Measurements from ENCODE around the gene FTO. TPM values are rescaled to one million over a fixed set of nuclear protein-coding genes. Genes with fewer than 3 reads are reported as not detected.
"Not testable (repeated sequence)": the region's sequence is repeated elsewhere in the genome, so short reads cannot be mapped to it uniquely, and the experiment has no call there.

Gene FTO
- polyA plus RNA-seq, 1 donor from 2014 or later, result 80.1 TPM

DNA sequence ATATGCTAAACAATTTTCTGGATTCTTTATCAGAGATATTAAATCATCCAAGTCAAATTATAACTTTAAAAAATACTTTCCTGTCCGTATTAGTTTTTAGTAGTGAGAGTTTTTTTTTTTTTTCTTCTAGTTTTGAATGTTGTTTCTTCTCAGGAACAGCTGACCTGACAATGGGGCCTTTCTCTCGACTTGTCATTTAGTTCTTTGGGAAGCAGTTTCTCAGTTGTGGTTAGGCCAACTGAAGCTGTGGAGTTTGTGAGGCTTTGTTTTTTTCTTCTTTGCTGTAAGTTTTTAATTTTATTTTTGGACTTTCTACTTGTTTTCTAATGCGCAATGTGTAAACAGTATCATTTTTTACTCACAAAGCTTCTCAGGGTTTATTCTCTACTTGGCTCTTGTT is 140.8 kb downstream of the FTO start:
- H3K9ac ChIP-seq (ENCODE audit: low read length), result no peak overlapping the region
- no peak overlapping the region for H3K4me3 ChIP-seq (ENCODE audit: low read length)
- H3F3A ChIP-seq (ENCODE audit: insufficient read depth, low read length, poor library complexity, severe bottlenecking), result no peaks in the 10 kb centered on the region
- no peak for TF ChIP-seq REST (IDR thresholded peaks at IDR 0.05; ENCODE audit: borderline replicate concordance)
- TF ChIP-seq EZH2 (IDR thresholded peaks at IDR 0.05; ENCODE audit: borderline replicate concordance, insufficient read depth, low read length, poor library complexity, severe bottlenecking), result no peak
- no peak for TF ChIP-seq EP300 (conservative IDR thresholded peaks at IDR 0.05; ENCODE audit: poor library complexity, severe bottlenecking)
- TF ChIP-seq SMC3 (conservative IDR thresholded peaks at IDR 0.05; ENCODE audit: poor library complexity), result no peak
- no peak for TF ChIP-seq TAF1 (IDR thresholded peaks at IDR 0.05; ENCODE audit: low read depth)
- no peak for TF ChIP-seq RAD21 (conservative IDR thresholded peaks at IDR 0.05)
- no peak for TF ChIP-seq POLR2AphosphoS5 (IDR thresholded peaks at IDR 0.05)
- no peak for TF ChIP-seq MXI1 (conservative IDR thresholded peaks at IDR 0.05; ENCODE audit: poor library complexity, severe bottlenecking)
- TF ChIP-seq, protein P1, sequence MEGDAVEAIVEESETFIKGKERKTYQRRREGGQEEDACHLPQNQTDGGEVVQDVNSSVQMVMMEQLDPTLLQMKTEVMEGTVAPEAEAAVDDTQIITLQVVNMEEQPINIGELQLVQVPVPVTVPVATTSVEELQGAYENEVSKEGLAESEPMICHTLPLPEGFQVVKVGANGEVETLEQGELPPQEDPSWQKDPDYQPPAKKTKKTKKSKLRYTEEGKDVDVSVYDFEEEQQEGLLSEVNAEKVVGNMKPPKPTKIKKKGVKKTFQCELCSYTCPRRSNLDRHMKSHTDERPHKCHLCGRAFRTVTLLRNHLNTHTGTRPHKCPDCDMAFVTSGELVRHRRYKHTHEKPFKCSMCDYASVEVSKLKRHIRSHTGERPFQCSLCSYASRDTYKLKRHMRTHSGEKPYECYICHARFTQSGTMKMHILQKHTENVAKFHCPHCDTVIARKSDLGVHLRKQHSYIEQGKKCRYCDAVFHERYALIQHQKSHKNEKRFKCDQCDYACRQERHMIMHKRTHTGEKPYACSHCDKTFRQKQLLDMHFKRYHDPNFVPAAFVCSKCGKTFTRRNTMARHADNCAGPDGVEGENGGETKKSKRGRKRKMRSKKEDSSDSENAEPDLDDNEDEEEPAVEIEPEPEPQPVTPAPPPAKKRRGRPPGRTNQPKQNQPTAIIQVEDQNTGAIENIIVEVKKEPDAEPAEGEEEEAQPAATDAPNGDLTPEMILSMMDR (IDR thresholded peaks at IDR 0.05; ENCODE audit: poor library complexity, severe bottlenecking), result no peak
- no peak overlapping the region for H3K27ac ChIP-seq (ENCODE audit: low read length)
- no peak overlapping the region for H2AFZ ChIP-seq (ENCODE audit: low read depth, low read length)
- no peaks in the 10 kb centered on the region for H3K9me3 ChIP-seq (ENCODE audit: low read length)
- H4K20me1 ChIP-seq (ENCODE audit: insufficient read depth), result no peaks in the 10 kb centered on the region
- H3K79me2 ChIP-seq (replicated peaks; ENCODE audit: insufficient read depth, low read length), result no peaks in the 10 kb centered on the region
- no peaks in the 10 kb centered on the region for H3K36me3 ChIP-seq (ENCODE audit: insufficient read depth, low read length)
- H3K9me2 ChIP-seq (ENCODE audit: insufficient read depth, low read length), result no peaks in the 10 kb centered on the region
- no peak overlapping the region for H3K4me2 ChIP-seq (ENCODE audit: low read length)
- H3K27me3 ChIP-seq (ENCODE audit: insufficient read depth, low read depth, low read length), result no peaks in the 10 kb centered on the region

DNA sequence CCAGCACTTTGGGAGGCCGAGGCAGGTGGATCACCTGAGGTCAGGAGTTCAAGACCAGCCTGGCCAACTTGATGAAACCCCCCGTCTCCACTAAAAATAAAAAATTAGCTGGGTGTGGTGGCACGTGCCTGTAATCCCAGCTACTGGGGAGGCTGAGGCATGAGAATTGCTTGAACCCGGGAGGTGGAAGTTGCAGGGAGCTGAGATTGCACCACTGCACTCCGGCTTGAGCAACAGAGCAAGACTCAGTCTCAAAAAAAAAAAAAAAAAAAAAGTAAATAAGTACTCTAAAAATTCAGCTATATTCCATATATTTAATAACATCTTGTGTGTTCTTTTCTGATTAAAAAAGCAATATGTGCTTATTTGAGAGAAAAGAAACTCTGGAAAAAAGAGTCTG is 142.6 kb downstream of the FTO start:
- H3K27ac ChIP-seq (ENCODE audit: low read length); H3K79me2 ChIP-seq (replicated peaks; ENCODE audit: insufficient read depth, low read length); H3F3A ChIP-seq (ENCODE audit: insufficient read depth, low read length, poor library complexity, severe bottlenecking); H3K9me2 ChIP-seq (ENCODE audit: insufficient read depth, low read length); H3K9ac ChIP-seq (ENCODE audit: low read length); H3K4me3 ChIP-seq (ENCODE audit: low read length); H3K4me2 ChIP-seq (ENCODE audit: low read length); H3K27me3 ChIP-seq (ENCODE audit: insufficient read depth, low read depth, low read length); H2AFZ ChIP-seq (ENCODE audit: low read depth, low read length); H3K36me3 ChIP-seq (ENCODE audit: insufficient read depth, low read length); H4K20me1 ChIP-seq (ENCODE audit: insufficient read depth); H3K9me3 ChIP-seq (ENCODE audit: low read length): not testable (repeated sequence)

DNA sequence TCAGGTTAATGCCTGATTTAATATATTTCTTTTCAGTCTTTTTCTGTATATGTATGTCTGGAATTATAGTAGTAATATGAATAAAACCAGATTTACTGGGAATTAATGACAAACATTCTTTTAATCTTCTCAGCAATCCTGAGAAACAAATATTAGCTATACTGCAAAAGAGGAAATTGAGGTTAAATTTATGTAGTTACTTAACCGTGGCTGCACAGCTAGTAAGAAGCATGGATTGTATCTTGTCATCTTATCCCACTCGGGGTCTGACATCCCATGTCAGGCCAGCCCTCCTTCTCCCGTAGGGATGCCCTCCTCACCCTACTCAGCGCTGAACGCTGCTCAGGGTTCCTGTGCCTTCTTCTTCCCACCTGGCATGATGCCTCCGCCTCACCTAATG is 143.0 kb downstream of the FTO start:
- H3K4me2 ChIP-seq (ENCODE audit: low read length), result no peak overlapping the region
- H3K27ac ChIP-seq (ENCODE audit: low read length), result no peak overlapping the region

More for the DNA sequence above, 143.0 kb downstream of the FTO start:
- Histone ChIP-seq H3K4me3 (ENCODE audit: low read length) (no peak overlapping the region), H3K27me3 (ENCODE audit: insufficient read depth, low read depth, low read length) (no peaks in the 10 kb centered on the region), H3K36me3 (ENCODE audit: insufficient read depth, low read length) (no peaks in the 10 kb centered on the region), H3K9ac (ENCODE audit: low read length) (no peak overlapping the region), H3K79me2 (replicated peaks; ENCODE audit: insufficient read depth, low read length) (no peaks in the 10 kb centered on the region), H3K9me2 (ENCODE audit: insufficient read depth, low read length) (no peaks in the 10 kb centered on the region), H4K20me1 (ENCODE audit: insufficient read depth) (no peaks in the 10 kb centered on the region), H2AFZ (ENCODE audit: low read depth, low read length) (no peak overlapping the region), H3K9me3 (ENCODE audit: low read length) (no peaks in the 10 kb centered on the region), H3F3A (ENCODE audit: insufficient read depth, low read length, poor library complexity, severe bottlenecking) (no peaks in the 10 kb centered on the region)
- TF ChIP-seq EP300 (conservative IDR thresholded peaks at IDR 0.05; ENCODE audit: poor library complexity, severe bottlenecking), result no peak
- TF ChIP-seq EZH2 (IDR thresholded peaks at IDR 0.05; ENCODE audit: borderline replicate concordance, insufficient read depth, low read length, poor library complexity, severe bottlenecking), result no peak
- no peak for TF ChIP-seq TAF1 (IDR thresholded peaks at IDR 0.05; ENCODE audit: low read depth)
- TF ChIP-seq REST (IDR thresholded peaks at IDR 0.05; ENCODE audit: borderline replicate concordance), result no peak
- TF ChIP-seq, protein P1 (IDR thresholded peaks at IDR 0.05; ENCODE audit: poor library complexity, severe bottlenecking), result no peak
- no peak for TF ChIP-seq SMC3 (conservative IDR thresholded peaks at IDR 0.05; ENCODE audit: poor library complexity)
- no peak for TF ChIP-seq POLR2AphosphoS5 (IDR thresholded peaks at IDR 0.05)
- TF ChIP-seq RAD21 (conservative IDR thresholded peaks at IDR 0.05), result no peak
- no peak for TF ChIP-seq MXI1 (conservative IDR thresholded peaks at IDR 0.05; ENCODE audit: poor library complexity, severe bottlenecking)

Measured in neural cell (in vitro differentiated cells).